WTC11 (cell line): ENCODE data around the gene PBRM1.

Source experiments
- ARID4B ChIP-seq: sonication (generic); formaldehyde crosslinking; IDR thresholded peaks from 2 replicates; pipeline ENCODE4 v1.8.0; 2023; ENCODE audit warnings: missing genetic modification reagents, mild to moderate bottlenecking, borderline replicate concordance
- CBFB ChIP-seq: sonication (generic); formaldehyde crosslinking; IDR thresholded peaks from 2 replicates; pipeline ENCODE4 v1.8.1; 2022; ENCODE audit warnings: mild to moderate bottlenecking, low read depth, missing genetic modification reagents
- CTCF ChIP-seq: fragments of 200-600 bp; IDR thresholded peaks from 2 replicates; pipeline ENCODE4 v1.8.0; 2022; ENCODE audit warnings: antibody characterized with exemption
- ESRRA ChIP-seq: sonication (generic); formaldehyde crosslinking; IDR thresholded peaks from 2 replicates; pipeline ENCODE4 v1.8.1; 2022; ENCODE audit warnings: mild to moderate bottlenecking, missing genetic modification reagents, borderline replicate concordance
- HMGXB4 ChIP-seq: sonication (generic); formaldehyde crosslinking; IDR thresholded peaks from 2 replicates; pipeline ENCODE4 v1.8.1; 2023; ENCODE audit warnings: mild to moderate bottlenecking, moderate library complexity, missing genetic modification reagents
- KAT7 ChIP-seq: sonication (generic); formaldehyde crosslinking; IDR thresholded peaks from 2 replicates; pipeline ENCODE4 v1.8.1; 2023; ENCODE audit warnings: missing genetic modification reagents, mild to moderate bottlenecking, borderline replicate concordance
- MAX ChIP-seq: sonication (generic); formaldehyde crosslinking; IDR thresholded peaks from 2 replicates; pipeline ENCODE4 v1.8.0; 2022; ENCODE audit warnings: mild to moderate bottlenecking, missing genetic modification reagents
- NFE2L1 ChIP-seq: sonication (generic); formaldehyde crosslinking; IDR thresholded peaks from 2 replicates; pipeline ENCODE4 v1.8.1; 2023; ENCODE audit warnings: missing genetic modification reagents
- NR1H2 ChIP-seq: sonication (generic); formaldehyde crosslinking; IDR thresholded peaks from 2 replicates; pipeline ENCODE4 v1.9.0; 2021; ENCODE audit warnings: mild to moderate bottlenecking, moderate library complexity, missing genetic modification reagents
- NR3C1 ChIP-seq: sonication (generic); formaldehyde crosslinking; conservative IDR thresholded peaks from 2 replicates; pipeline ENCODE4 v1.8.1; 2023; ENCODE audit warnings: low read depth, mild to moderate bottlenecking, missing genetic modification reagents
- RELA ChIP-seq: sonication (generic); formaldehyde crosslinking; IDR thresholded peaks from 2 replicates; pipeline ENCODE4 v1.8.1; 2022; ENCODE audit warnings: missing genetic modification reagents, mild to moderate bottlenecking, borderline replicate concordance
- SP1 ChIP-seq: sonication (generic); formaldehyde crosslinking; conservative IDR thresholded peaks from 2 replicates; pipeline ENCODE4 v1.8.1; 2022; ENCODE audit warnings: missing genetic modification reagents
- TP53 ChIP-seq: sonication (generic); formaldehyde crosslinking; IDR thresholded peaks from 2 replicates; pipeline ENCODE4 v1.8.1; 2023; ENCODE audit warnings: mild to moderate bottlenecking, missing genetic modification reagents
- TF ChIP-seq, protein P1 (sequence below): sonication (generic); formaldehyde crosslinking; IDR thresholded peaks from 2 replicates; pipeline ENCODE4 v1.8.1; 2023; ENCODE audit warnings: mild to moderate bottlenecking, missing genetic modification reagents, borderline replicate concordance

GRCh38 chr3:52689151-52689550 is 3.4 kb upstream of the PBRM1 start:
- TF ChIP-seq HMGXB4 (CRISPR knock-in tag) (no peak), CTCF (no peak), CBFB (CRISPR knock-in tag) (no peak), NR3C1 (CRISPR knock-in tag) (no peak), MAX (CRISPR knock-in tag) (no peak), NFE2L1 (CRISPR knock-in tag) (no peak), SP1 (CRISPR knock-in tag) (no peak), KAT7 (CRISPR knock-in tag) (no peak), RELA (CRISPR knock-in tag) (no peak), TP53 (CRISPR knock-in tag) (no peak), ESRRA (no peak), ARID4B (CRISPR knock-in tag) (no peak), NR1H2 (CRISPR knock-in tag) (no peak)
- TF ChIP-seq, protein P1, sequence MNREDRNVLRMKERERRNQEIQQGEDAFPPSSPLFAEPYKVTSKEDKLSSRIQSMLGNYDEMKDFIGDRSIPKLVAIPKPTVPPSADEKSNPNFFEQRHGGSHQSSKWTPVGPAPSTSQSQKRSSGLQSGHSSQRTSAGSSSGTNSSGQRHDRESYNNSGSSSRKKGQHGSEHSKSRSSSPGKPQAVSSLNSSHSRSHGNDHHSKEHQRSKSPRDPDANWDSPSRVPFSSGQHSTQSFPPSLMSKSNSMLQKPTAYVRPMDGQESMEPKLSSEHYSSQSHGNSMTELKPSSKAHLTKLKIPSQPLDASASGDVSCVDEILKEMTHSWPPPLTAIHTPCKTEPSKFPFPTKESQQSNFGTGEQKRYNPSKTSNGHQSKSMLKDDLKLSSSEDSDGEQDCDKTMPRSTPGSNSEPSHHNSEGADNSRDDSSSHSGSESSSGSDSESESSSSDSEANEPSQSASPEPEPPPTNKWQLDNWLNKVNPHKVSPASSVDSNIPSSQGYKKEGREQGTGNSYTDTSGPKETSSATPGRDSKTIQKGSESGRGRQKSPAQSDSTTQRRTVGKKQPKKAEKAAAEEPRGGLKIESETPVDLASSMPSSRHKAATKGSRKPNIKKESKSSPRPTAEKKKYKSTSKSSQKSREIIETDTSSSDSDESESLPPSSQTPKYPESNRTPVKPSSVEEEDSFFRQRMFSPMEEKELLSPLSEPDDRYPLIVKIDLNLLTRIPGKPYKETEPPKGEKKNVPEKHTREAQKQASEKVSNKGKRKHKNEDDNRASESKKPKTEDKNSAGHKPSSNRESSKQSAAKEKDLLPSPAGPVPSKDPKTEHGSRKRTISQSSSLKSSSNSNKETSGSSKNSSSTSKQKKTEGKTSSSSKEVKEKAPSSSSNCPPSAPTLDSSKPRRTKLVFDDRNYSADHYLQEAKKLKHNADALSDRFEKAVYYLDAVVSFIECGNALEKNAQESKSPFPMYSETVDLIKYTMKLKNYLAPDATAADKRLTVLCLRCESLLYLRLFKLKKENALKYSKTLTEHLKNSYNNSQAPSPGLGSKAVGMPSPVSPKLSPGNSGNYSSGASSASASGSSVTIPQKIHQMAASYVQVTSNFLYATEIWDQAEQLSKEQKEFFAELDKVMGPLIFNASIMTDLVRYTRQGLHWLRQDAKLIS (CRISPR knock-in tag): no peak
